ENCODE measurements around the gene GPATCH2L. TPM values are rescaled to one million over a fixed set of nuclear protein-coding genes. Genes with fewer than 3 reads are reported as not detected.

The GPATCH2L gene
- total RNA-seq, 1 experiment from 2014 or later, result 46.3 TPM

Other genes with a start within 250 kb of the GPATCH2L start
- 0.32 TPM in 1 of 2 replicates, not detected in the other for gene TGFB3, start 169.9 kb upstream of the GPATCH2L start, total RNA-seq (2014; rRNA removed; shearing (Covaris generic))
- 10.2 and 20.5 TPM in 2 replicates for gene IFT43, start 166.2 kb upstream of the GPATCH2L start, total RNA-seq (2014; rRNA removed; shearing (Covaris generic))
- gene ESRRB, start 224.2 kb downstream of the GPATCH2L start, total RNA-seq (2014; rRNA removed; shearing (Covaris generic)), result 0.03 TPM in 1 of 2 replicates, not detected in the other

Measured in SJSA1 (cell line).